ENCODE measurements around the gene TBXA2R.

The TBXA2R gene

DNA sequence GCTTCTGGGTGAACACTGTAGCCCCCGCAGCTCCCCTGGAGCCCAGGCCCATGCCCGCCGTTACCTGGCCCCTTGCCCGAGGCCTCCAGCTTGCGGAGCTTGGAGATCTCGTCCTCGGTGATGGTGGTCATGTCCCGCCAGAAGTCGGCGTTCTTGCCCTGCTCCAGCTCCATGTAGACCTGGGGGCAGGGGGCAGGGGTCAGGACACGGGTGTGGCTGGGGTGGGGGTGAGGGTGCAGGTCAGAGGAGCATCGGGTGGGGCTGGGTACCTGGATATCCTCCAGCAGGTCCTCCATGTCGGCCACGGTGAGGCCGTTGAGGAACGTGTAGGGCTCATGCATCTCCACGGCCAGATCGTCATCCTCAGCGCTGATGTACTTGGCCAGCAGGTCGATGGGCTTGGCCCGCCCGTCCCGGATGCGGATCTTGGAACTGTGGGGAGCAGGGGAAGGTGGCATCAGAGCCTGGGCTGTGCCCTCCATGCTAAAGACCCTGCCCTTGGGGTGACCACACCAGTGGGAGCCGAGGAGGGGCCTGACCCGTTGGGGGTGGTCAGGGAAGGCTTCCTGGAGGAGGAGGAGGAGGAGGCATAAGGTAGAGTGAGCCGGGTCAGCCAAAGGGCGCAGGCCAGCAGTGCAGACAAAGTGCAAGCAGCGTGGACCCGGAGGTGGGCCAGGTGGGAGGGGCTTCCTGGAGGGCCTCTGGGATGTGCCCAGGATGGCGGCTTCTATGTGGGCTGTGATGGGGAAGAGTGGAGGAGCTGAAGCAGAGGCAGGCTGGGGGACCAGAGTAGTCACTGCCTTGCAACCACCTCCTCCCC lies 12.3 kb upstream of the TBXA2R start:
- no peak for FAIRE-seq

GRCh38 chr19:3618144-3618810 lies 11.6 kb upstream of the TBXA2R start:
- FAIRE-seq = no peak

DNA sequence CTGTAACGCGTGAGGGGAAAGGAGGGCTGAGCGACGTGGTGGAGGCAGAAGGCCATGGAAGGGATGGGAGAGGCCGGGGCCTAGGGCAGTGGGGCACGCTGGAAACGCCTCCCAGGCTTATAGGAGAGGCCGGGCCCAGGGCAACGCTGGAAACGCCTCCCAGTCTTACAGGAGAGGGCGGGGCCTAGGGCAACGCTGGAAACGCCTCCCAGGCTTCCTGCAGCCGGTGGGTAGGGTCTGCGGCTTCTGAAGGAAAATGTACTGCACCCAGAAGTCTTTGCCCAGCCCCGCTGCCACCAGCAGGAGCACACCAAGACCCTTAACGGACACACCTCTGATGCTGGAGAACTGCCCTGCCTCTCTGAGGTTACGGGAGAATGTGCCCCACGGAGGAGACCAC lies 10.8 kb upstream of the TBXA2R start:
- no peak for FAIRE-seq

GRCh38 chr19:3615524-3616135 lies 9.0 kb upstream of the TBXA2R start:
- FAIRE-seq = no peak

DNA sequence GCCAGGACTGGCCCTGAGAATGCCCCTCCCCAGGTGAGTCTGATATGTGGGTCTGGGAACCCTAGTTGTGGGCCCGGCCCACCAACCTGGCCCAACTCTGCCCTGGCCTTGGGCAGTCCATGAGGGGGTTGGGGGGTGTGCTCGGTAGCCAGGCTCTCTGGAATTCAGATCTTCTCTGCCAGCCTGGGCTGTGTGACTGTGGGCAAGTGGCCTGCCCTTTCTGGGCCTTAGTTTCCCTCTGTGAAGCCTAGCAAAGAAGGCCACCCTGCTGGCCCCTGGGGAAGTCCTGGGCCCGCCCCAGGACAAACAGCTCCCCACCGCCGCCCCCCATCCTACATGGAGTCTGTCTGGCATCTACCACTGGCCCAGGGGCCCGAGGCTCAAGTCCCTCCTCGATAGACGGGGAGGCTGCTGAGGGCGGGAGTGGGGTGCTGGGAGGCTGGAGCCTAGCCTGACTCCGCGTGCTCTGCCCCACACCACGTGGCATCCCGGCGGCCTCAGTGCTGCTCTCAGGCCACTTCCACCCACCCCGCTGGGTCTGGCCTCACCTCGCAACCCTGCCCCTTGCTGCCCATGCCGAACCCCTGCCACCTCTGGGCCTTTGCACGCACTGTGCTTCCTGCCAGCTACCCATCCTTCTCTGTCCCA lies 8.3 kb upstream of the TBXA2R start:
- FAIRE-seq = no peak

GRCh38 chr19:3613818-3614661 lies 7.4 kb upstream of the TBXA2R start:
- no peak for FAIRE-seq

- FAIRE-seq = no peak
Observed at GRCh38 chr19:3612901-3613741, 6.4 kb upstream of the TBXA2R start.

DNA sequence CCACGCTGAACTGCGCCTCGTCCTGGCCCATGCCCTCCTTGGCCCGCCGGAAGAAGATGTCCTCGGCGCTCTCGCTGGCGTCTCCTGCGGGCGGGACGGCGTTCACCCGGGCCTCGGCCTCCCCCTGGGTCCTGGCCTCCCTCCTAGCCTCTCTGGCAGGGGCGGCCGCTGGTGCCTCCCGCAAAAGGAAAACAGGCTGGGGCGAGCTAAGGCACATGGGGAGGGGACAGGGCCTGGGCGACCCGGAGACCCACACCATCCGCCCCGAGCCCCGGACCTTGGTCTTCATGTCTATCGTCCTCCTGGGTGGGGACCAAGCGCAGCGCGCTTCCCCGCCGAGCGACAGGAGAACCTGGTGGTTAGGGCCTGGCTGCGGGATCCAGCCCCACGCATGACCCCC lies 5.7 kb upstream of the TBXA2R start:
- no peak for FAIRE-seq

- FAIRE-seq = no peak
Observed at GRCh38 chr19:3611841-3612240, 5.2 kb upstream of the TBXA2R start.

GRCh38 chr19:3610745-3611717 lies 4.4 kb upstream of the TBXA2R start:
- FAIRE-seq = no peak

- no peak for FAIRE-seq
Observed at GRCh38 chr19:3609779-3610719, 3.4 kb upstream of the TBXA2R start.

- FAIRE-seq = no peak
Observed at GRCh38 chr19:3608750-3609322, 2.2 kb upstream of the TBXA2R start.

DNA sequence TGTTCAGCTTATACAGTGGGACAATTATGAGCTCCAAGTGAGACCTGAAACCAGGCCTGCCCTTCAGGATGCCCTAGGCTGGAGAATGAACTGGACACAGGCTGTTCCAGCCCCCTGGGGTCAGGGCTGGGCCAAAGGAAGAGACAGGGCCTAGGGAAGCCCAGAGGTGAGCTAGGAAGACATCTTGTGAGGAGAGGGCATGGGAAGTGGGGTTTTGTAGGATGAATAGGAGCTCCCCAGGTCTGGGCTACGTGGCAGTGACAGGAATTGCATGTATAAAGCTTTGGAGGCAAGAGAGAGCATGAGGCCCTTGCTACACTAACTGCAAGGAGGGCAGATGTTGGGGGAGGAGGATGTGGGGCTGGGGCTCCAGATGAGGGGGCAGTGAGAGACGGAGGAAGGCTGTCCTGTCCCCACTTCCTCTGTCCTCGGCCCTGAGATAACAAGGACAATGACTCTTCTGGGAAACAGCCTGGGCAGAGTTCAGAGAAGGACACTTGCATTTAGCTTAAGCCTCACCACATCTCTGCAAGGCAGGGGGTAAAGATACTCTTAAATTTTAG lies 1.5 kb upstream of the TBXA2R start:
- FAIRE-seq = no peak

- no peak for FAIRE-seq
Observed at GRCh38 chr19:3607303-3608078, 816 bp upstream of the TBXA2R start.

DNA sequence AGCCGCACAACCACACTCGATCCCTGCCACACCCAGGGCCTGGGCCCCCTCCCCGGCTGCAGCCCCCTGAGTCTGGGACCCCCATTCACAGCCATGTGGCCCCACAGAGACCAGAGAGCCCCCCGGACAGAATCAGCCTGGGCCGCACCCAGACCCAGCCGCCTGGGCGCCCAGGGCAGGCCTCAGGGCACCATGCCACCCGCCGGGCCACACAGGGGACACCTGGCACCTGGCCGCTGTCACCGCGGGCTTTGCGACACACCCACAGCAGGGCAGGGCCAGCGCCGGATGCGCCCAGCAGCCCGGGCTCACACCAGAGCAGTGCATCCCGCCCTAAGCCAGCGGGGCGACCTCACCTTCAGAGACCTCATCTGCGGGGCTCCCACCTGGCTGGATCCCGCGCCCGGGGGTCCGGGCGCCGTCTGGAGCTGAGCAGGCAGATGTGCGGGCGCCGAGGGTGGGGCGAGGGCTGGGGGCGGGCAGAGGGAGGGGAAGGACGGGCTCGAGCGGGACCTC lies 443 bp downstream of the TBXA2R start:
- FAIRE-seq = no peak

GRCh38 chr19:3605770-3606169 lies 905 bp downstream of the TBXA2R start:
- no peak for FAIRE-seq

GRCh38 chr19:3605361-3605760 lies 1.3 kb downstream of the TBXA2R start:
- no peak for FAIRE-seq

GRCh38 chr19:3604987-3605343 lies 1.7 kb downstream of the TBXA2R start:
- FAIRE-seq = no peak
